K562 (cell line): ENCODE measurements around the gene CDH18. TPM values are rescaled to one million over a fixed set of nuclear protein-coding genes. Genes with fewer than 3 reads are reported as not detected.

ENCODE experiments used
- ATAC-seq: fragments of 200-7000 bp; cut with Tn5 transposase; 3 replicates; pipeline ENCODE4 v1.9.1; 2020; ENCODE audit warnings: moderate library complexity
- BruUV-seq: library from RNA; stranded (reverse); fragments of 400-500 nt; replicated peaks from 2 replicates; lab custom pipeline; 2021; lab: Mats Ljungman, UMichigan
- CTCF ChIA-PET: fragments of 300-600 bp; formaldehyde crosslinking; extraction: SDS; loops from one replicate; lab custom pipeline; 2021; ENCODE audit warnings: low intra/inter-chr PET ratio; lab: Yijun Ruan, JAX
- POLR2A ChIA-PET: fragments of 300-600, 350-650 bp; sonication (Branson Sonifier 250); formaldehyde crosslinking; extraction: SDS; loops from one replicate; lab custom pipeline; 2021; ENCODE audit warnings: antibody characterized with exemption, inconsistent platforms; lab: Yijun Ruan, JAX
- DNase-seq, 4 experiments: peaks; one replicate each; pipeline versions ENCODE4 v3.0.0 to v3.0.0-alpha.2; 2011 to 2018; ENCODE audit warnings: low spot score in 3 of 4, mixed read lengths in 3 of 4; ENCODE audit errors: extremely low read depth in 1 of 4
- FAIRE-seq: peaks from 2 replicates; lab custom pipeline; 2011; peaks lifted over from hg19 to GRCh38; lab: Jason Lieb, UNC
- H2AFZ ChIP-seq: 2 replicates; pipeline ENCODE4 v1.6.0; 2011; ENCODE audit warnings: low read depth, low read length, control low read depth, inconsistent platforms
- H3K27ac ChIP-seq: fragments of 200-600 bp; 3 replicates; pipeline ENCODE4 v1.8.0; 2011; ENCODE audit warnings: low read depth, mild to moderate bottlenecking, control low read depth, inconsistent platforms, low read length, moderate library complexity, mixed read lengths; ENCODE audit errors: extremely low read depth
- H3K27me3 ChIP-seq, 2 experiments: fragments of 300-600 bp in 1 of 2; 2 replicates in 1 of 2; 3 replicates in 1 of 2; pipeline versions ENCODE4 v1.6.0 to v1.8.0; 2011; ENCODE audit warnings: inconsistent platforms in 2 of 2, low read length in 2 of 2, mild to moderate bottlenecking in 1 of 2, mixed read lengths in 1 of 2, moderate library complexity in 1 of 2; ENCODE audit not compliant: control insufficient read depth in 2 of 2, insufficient read depth in 2 of 2
- H3K36me3 ChIP-seq: fragments of 300-600 bp; 3 replicates; pipeline ENCODE4 v1.8.0; 2011; ENCODE audit warnings: mild to moderate bottlenecking, low read length, inconsistent platforms; ENCODE audit not compliant: control insufficient read depth, insufficient read depth
- H3K4me1 ChIP-seq, 2 experiments: fragments of 200-600 bp in 1 of 2; replicated peaks in 1 of 2; 2 replicates in 1 of 2; 3 replicates in 1 of 2; pipeline versions ENCODE4 v1.5.1 to v1.8.0; 2011; ENCODE audit warnings: inconsistent platforms in 2 of 2, low read length in 2 of 2, mild to moderate bottlenecking in 1 of 2, mixed read lengths in 1 of 2, moderate library complexity in 1 of 2; ENCODE audit not compliant: control insufficient read depth in 2 of 2, insufficient read depth in 2 of 2
- H3K4me2 ChIP-seq: 2 replicates; pipeline ENCODE4 v1.6.1; 2011; ENCODE audit warnings: low read length, control low read depth, inconsistent platforms, mixed read lengths; ENCODE audit not compliant: insufficient read depth
- H3K4me3 ChIP-seq: fragments of 200-600 bp; sonication (generic), shearing (Covaris generic); 2 replicates; pipeline ENCODE4 v1.5.1; 2016; ENCODE audit warnings: control low read depth, inconsistent platforms
- H3K79me2 ChIP-seq: fragments of 200-600 bp; 3 replicates; pipeline ENCODE4 v1.8.0; 2011; ENCODE audit warnings: low read length, inconsistent platforms; ENCODE audit not compliant: control insufficient read depth, insufficient read depth
- H3K9ac ChIP-seq, 2 experiments: 2 replicates each; pipeline versions ENCODE4 v1.6.0 to v1.6.1; 2011; ENCODE audit warnings: low read depth in 2 of 2, low read length in 2 of 2, control low read depth in 1 of 2, inconsistent platforms in 1 of 2, mild to moderate bottlenecking in 1 of 2, mixed read lengths in 1 of 2; ENCODE audit not compliant: insufficient read depth in 1 of 2
- H3K9me1 ChIP-seq: one replicate; pipeline ENCODE4 v1.6.0; 2011; ENCODE audit warnings: inconsistent platforms, mild to moderate bottlenecking, low read length, moderate library complexity; ENCODE audit not compliant: control insufficient read depth, insufficient read depth
- H3K9me3 ChIP-seq: replicated peaks from 2 replicates; pipeline ENCODE4 v1.5.1; 2011; ENCODE audit warnings: low read depth, low read length, inconsistent platforms; ENCODE audit not compliant: control insufficient read depth, insufficient read depth
- H4K20me1 ChIP-seq: replicated peaks from 2 replicates; pipeline ENCODE4 v1.6.1; 2011; ENCODE audit warnings: low read length, inconsistent platforms, mixed read lengths; ENCODE audit not compliant: control insufficient read depth, insufficient read depth
- ADNP ChIP-seq: fragments of 200-800 bp; sonication (Bioruptor generic); IDR thresholded peaks from 2 replicates; pipeline ENCODE4 v1.6.1; 2016; ENCODE audit warnings: missing genetic modification characterization, missing compliant biosample characterization
- BMI1 ChIP-seq: fragments of 150-350 bp; IDR thresholded peaks from 2 replicates; pipeline ENCODE4 v1.6.1; 2014; ENCODE audit warnings: low read length
- CREB1 ChIP-seq, 2 experiments: sonication (generic) in 1 of 2; formaldehyde crosslinking in 1 of 2; IDR thresholded peaks; 2 replicates each; pipeline versions ENCODE4 v1.6.1 to v1.8.0; 2012 to 2022; ENCODE audit warnings: inconsistent platforms in 1 of 2, mild to moderate bottlenecking in 1 of 2, missing genetic modification reagents in 1 of 2, moderate library complexity in 1 of 2
- EP400 ChIP-seq: fragments of 450-650 bp; IDR thresholded peaks from 2 replicates; pipeline ENCODE4 v1.6.1; 2017; ENCODE audit warnings: antibody characterized with exemption, mild to moderate bottlenecking, moderate library complexity
- ETV6 ChIP-seq, 3 experiments: fragments of 150-350 bp in 1 of 3; sonication (generic) in 1 of 3; formaldehyde crosslinking in 1 of 3; IDR thresholded peaks; 2 replicates each; pipeline versions ENCODE4 v1.6.1 to v1.8.0; 2014 to 2022; ENCODE audit warnings: borderline replicate concordance in 2 of 3, low read depth in 2 of 3, antibody characterized with exemption in 1 of 3, low read length in 1 of 3, mild to moderate bottlenecking in 1 of 3, missing genetic modification reagents in 1 of 3
- MTF1 ChIP-seq: fragments of 250-450 bp; sonication (Bioruptor Pico); IDR thresholded peaks from 2 replicates; pipeline ENCODE4 v1.9.0; 2021; ENCODE audit warnings: moderate library complexity, mild to moderate bottlenecking, inconsistent platforms, borderline replicate concordance
- MYC ChIP-seq, 2 experiments: fragments of 250-450 bp in 1 of 2; sonication (Bioruptor Pico) in 1 of 2; IDR thresholded peaks; 2 replicates each; pipeline versions ENCODE4 v1.5.1 to v1.6.1; 2012 to 2021; ENCODE audit warnings: low read depth in 2 of 2, borderline replicate concordance in 1 of 2, improper control_type of control experiment in 1 of 2, low read length in 1 of 2, mild to moderate bottlenecking in 1 of 2, moderate library complexity in 1 of 2
- NR1H2 ChIP-seq: sonication (generic); formaldehyde crosslinking; IDR thresholded peaks from 2 replicates; pipeline ENCODE4 v1.4.0; 2020; ENCODE audit warnings: mild to moderate bottlenecking, missing genetic modification reagents
- POLR3G ChIP-seq: IDR thresholded peaks from 2 replicates; pipeline ENCODE4 v1.6.1; 2011; ENCODE audit not compliant: insufficient read length, insufficient replicate concordance; ENCODE audit errors: extremely low read depth
- PTTG1 ChIP-seq: fragments of 450-650 bp; IDR thresholded peaks from 2 replicates; pipeline ENCODE4 v1.6.1; 2016; ENCODE audit warnings: low read depth, mild to moderate bottlenecking, missing genetic modification characterization, missing compliant biosample characterization
- RNF2 ChIP-seq: sonication (generic); IDR thresholded peaks from 2 replicates; pipeline ENCODE4 v1.6.1; 2016
- SMAD2 ChIP-seq: fragments of 150-350 bp; IDR thresholded peaks from 2 replicates; pipeline ENCODE4 v1.6.1; 2014; ENCODE audit warnings: low read depth, mild to moderate bottlenecking, low read length
- SMARCA4 ChIP-seq: fragments of 450-650 bp; IDR thresholded peaks from 2 replicates; pipeline ENCODE4 v1.6.1; 2016
- TCFL5 ChIP-seq: fragments of 250-450 bp; sonication (Bioruptor Pico); conservative IDR thresholded peaks from 2 replicates; pipeline ENCODE4 v1.6.1; 2021; ENCODE audit warnings: mild to moderate bottlenecking, moderate library complexity, matching md5 sums
- ZNF12 ChIP-seq: sonication (generic); formaldehyde crosslinking; IDR thresholded peaks from 2 replicates; pipeline ENCODE4 v1.4.0; 2020; ENCODE audit warnings: mild to moderate bottlenecking, missing genetic modification reagents
- ZSCAN29 ChIP-seq: fragments of 450-650 bp; IDR thresholded peaks from 2 replicates; pipeline ENCODE4 v1.6.1; 2017
- in situ Hi-C: fragments of 300-500 bp; cut with MboI; formaldehyde crosslinking; loops from 4 replicates; pipeline ENCODE4 v1.15.0; 2018; ENCODE audit warnings: inconsistent platforms, mixed read lengths
- intact Hi-C: fragments of 100-400 bp; cut with micrococcal nuclease; formaldehyde crosslinking; loops from 2 replicates; pipeline ENCODE4 v1.14.2; 2022
- polyA plus RNA-seq, 8 experiments: library from polyadenylated mRNA; depleted of rRNA in 4 of 8; stranded (reverse) in 5 of 8; unstranded in 3 of 8; fragments of >200 nt; fragmentation: Nextera tagmentation in 2 of 8; fragmentation: Illumina TruSeq in 1 of 8; extraction: Ambion mirVana in 2 of 8; extraction: Trizol in 1 of 8; gene quantifications; 2 replicates each; pipeline versions ENCODE4 v1.2.1 to v1.2.3, GENCODE V29; 2011 to 2014; ENCODE audit warnings: inconsistent platforms in 1 of 8, missing spikeins in 1 of 8
- total RNA-seq, 7 experiments: library from RNA; depleted of rRNA in 6 of 7; stranded (reverse); fragments of >200 nt in 6 of 7; fragmentation: Illumina TruSeq in 2 of 7; extraction: Trizol in 2 of 7; gene quantifications; 2 replicates each; pipeline versions ENCODE4 v1.2.1 to v1.2.3, GENCODE V29; 2011 to 2021; ENCODE audit warnings: low replicate concordance in 1 of 7
- TF ChIP-seq, protein P1 (sequence below), 2 experiments: fragments of 250-450 bp in 1 of 2; fragments of 450-650 bp in 1 of 2; sonication (Bioruptor Pico) in 1 of 2; IDR thresholded peaks; 2 replicates each; pipeline versions ENCODE4 v1.6.1 to v1.8.0; 2016 to 2021; ENCODE audit warnings: mild to moderate bottlenecking in 2 of 2, moderate library complexity in 2 of 2, missing compliant biosample characterization in 1 of 2, missing genetic modification characterization in 1 of 2
- TF ChIP-seq, protein P2 (sequence below): fragments of 450-650 bp; IDR thresholded peaks from 2 replicates; pipeline ENCODE4 v1.6.1; 2016; ENCODE audit warnings: mild to moderate bottlenecking

Gene CDH18
- total and polyA plus RNA-seq, 9 of the 15 experiments (the other 6 are each of a cell fraction or from before 2014, with no cell fraction given) = 0.18 to 1.4 (median 0.31) TPM

DNA sequence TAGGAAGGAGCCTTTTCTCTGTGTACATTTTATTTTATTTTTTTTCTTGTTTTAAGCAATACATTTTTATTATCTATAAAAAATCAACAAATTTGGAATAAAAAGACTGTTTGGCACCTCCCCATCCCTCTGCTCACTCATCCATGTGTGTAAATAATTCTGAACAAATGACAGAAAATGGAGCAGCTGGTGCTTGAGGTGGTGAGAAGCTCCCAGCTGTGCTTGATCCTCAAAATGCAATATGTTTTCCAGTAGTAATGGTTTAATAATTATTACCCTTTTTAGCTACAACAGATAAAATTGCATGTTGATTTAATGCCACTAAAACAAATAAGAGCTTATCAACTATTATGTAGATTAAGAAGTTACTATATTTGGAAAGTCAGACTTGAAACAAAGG, 132.5 kb downstream of the CDH18 start:
- ATAC-seq (no peak), DNase-seq (no peak), FAIRE-seq (no peak)
- POLR2A ChIA-PET = no interaction called here
- no TSS peak for BruUV-seq
- H3K27me3 ChIP-seq = no peaks in the 10 kb centered on the region
- no peaks in the 10 kb centered on the region for H3K36me3 ChIP-seq
- intact Hi-C loops (no loop called here), in situ Hi-C loops (no loop called here)
- no peaks in the 10 kb centered on the region for H3K9me3 ChIP-seq
- H3K4me2 ChIP-seq = no peak overlapping the region
- no peaks in the 10 kb centered on the region for H3K9me1 ChIP-seq
- H3K9ac ChIP-seq = no peak overlapping the region
- H4K20me1 ChIP-seq = no peaks in the 10 kb centered on the region
- CTCF ChIA-PET = no interaction called here
- H3K79me2 ChIP-seq = no peaks in the 10 kb centered on the region
- H3K4me1 ChIP-seq = no peaks in the 10 kb centered on the region
- H3K4me3 ChIP-seq = no peak overlapping the region
- H3K27ac ChIP-seq = no peak overlapping the region
- no peak overlapping the region for H2AFZ ChIP-seq
- no peak for TF ChIP-seq SMAD2
- TF ChIP-seq CREB1 (IDR thresholded peaks at IDR 0.05) = no peak
- TF ChIP-seq CREB1 (CRISPR knock-in tag; IDR thresholded peaks at IDR 0.05) = no peak
- TF ChIP-seq MTF1 (CRISPR knock-in tag) = no peak
- no peak for TF ChIP-seq RNF2
- no peak for TF ChIP-seq NR1H2 (CRISPR knock-in tag)
- TF ChIP-seq EP400 = no peak
- TF ChIP-seq, protein P1, sequence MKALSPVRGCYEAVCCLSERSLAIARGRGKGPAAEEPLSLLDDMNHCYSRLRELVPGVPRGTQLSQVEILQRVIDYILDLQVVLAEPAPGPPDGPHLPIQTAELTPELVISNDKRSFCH (CRISPR knock-in tag; IDR thresholded peaks at IDR 0.05) = no peak
- TF ChIP-seq, protein P1 (tag; IDR thresholded peaks at IDR 0.05) = no peak
- TF ChIP-seq SMARCA4 = no peak
- TF ChIP-seq ETV6 (IDR thresholded peaks at IDR 0.05; ENCODE audit: borderline replicate concordance in 1 of 2, low read depth in 2 of 2, low read length in 1 of 2) = no peak
- TF ChIP-seq ETV6 (CRISPR knock-in tag; IDR thresholded peaks at IDR 0.05; ENCODE audit: borderline replicate concordance) = no peak
- no peak for TF ChIP-seq ADNP
- no peak for TF ChIP-seq TCFL5
- TF ChIP-seq, protein P2, sequence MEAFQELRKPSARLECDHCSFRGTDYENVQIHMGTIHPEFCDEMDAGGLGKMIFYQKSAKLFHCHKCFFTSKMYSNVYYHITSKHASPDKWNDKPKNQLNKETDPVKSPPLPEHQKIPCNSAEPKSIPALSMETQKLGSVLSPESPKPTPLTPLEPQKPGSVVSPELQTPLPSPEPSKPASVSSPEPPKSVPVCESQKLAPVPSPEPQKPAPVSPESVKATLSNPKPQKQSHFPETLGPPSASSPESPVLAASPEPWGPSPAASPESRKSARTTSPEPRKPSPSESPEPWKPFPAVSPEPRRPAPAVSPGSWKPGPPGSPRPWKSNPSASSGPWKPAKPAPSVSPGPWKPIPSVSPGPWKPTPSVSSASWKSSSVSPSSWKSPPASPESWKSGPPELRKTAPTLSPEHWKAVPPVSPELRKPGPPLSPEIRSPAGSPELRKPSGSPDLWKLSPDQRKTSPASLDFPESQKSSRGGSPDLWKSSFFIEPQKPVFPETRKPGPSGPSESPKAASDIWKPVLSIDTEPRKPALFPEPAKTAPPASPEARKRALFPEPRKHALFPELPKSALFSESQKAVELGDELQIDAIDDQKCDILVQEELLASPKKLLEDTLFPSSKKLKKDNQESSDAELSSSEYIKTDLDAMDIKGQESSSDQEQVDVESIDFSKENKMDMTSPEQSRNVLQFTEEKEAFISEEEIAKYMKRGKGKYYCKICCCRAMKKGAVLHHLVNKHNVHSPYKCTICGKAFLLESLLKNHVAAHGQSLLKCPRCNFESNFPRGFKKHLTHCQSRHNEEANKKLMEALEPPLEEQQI = no peak
- no peak for TF ChIP-seq POLR3G
- TF ChIP-seq ZSCAN29 = no peak
- no peak for TF ChIP-seq ZNF12
- no peak for TF ChIP-seq MYC (IDR thresholded peaks at IDR 0.05; ENCODE audit: low read depth, low read length)
- no peak for TF ChIP-seq MYC (CRISPR knock-in tag; IDR thresholded peaks at IDR 0.05; ENCODE audit: borderline replicate concordance, low read depth)
- TF ChIP-seq BMI1 = no peak
- no peak for TF ChIP-seq PTTG1 (tag)
